GM18526 (cell line): Measurements from ENCODE around the gene INTS15.

ENCODE experiments used
- POLR2A ChIP-seq: IDR thresholded peaks from 3 replicates; pipeline ENCODE4 v1.6.1; 2011; ENCODE audit not compliant: insufficient read length; ENCODE audit errors: extremely low read depth

Gene INTS15

DNA sequence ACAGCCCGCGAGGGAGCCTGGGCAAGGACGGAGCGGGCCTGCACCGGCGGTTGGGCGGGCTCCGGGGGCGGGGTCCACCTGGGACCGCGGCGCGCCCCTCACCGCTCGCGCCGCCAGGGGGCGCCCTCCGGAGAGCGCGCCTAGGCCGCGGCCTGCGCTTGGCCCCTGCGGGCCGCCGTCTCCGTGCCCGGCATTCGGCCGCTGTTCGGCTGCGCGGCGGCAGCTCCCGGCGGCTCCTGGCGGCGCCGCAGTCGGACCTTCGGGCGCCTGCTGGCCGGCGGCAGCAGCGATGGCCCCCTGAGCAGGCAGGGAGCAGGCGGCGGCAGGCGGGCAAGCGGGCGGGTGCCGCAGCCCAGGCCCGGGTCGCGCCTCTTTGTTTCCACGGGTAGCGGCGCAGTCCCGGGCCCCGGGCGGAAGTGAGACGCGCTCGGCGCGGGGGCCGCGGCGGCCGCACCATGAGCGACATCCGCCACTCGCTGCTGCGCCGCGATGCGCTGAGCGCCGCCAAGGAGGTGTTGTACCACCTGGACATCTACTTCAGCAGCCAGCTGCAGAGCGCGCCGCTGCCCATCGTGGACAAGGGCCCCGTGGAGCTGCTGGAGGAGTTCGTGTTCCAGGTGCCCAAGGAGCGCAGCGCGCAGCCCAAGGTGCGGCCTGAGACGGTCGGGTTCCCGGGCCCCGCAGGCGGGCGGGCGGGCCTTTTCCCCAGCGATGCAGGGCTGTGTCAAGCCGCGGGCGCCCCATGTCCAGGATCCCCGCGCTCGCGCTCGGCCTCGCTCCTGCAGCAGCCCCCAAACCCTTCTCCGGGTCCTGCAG lies at the start of gene INTS15:
Gene INTS15 (plus strand): TSS at position 193 of the 816 bp plus-strand sequence. CDS start 263 bp downstream, at position 456.
- TF ChIP-seq POLR2A, result peak; percentile 87

DNA sequence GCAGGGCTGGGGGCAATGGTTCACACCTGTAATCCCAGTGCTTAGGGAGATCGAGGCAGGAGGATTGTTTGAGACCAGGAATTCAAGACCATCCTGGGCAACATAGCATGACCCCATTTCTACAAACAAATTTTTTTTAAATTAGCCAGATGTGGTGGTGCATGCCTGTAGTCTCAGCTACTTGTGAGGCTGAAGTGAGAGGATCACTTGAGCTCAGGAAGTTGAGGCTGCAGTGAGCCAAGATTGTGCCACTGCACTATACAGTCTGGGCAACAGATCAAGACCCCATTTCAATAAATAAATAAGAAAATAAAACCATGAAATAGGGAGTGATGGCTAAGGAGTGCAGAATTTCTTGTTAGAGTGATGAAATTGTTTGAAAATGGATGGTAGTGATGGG lies 47.5 kb upstream of the INTS15 start:
- TF ChIP-seq POLR2A, result no peak

DNA sequence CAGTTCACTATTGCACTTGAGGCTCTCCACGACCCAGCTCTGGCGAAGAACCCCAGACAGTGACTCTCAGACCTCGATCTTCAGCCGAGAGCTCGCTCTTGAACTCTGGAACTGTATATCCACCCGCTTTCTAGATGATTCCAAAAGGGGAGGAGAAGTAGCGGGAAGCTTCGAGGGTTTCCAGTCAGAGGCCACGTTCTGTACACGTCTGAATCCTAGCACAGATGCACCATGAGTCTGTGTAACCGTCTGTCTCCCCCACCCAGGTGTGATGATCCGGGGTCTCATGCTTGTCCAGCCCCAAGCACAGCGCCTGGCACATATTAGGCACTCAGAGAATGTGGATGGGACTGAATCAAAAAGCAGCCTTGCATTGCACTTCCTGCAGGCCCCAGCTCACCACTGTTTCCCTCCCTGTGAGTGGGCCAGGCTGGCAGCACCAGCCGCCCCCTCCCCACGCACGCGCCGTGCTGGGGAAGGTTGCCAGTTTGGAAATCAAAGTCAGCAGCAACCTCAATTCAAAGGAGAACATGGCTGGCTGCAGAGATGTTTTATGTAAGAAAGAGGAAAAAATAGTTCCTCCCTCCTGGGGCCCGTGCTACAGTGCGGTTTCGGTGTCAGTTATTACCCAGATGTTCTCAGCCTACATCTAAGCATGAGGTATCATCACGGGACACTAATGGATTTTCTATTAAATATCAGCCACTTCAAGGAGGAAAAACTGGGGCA lies 44.3 kb upstream of the INTS15 start:
- TF ChIP-seq POLR2A, result no peak

DNA sequence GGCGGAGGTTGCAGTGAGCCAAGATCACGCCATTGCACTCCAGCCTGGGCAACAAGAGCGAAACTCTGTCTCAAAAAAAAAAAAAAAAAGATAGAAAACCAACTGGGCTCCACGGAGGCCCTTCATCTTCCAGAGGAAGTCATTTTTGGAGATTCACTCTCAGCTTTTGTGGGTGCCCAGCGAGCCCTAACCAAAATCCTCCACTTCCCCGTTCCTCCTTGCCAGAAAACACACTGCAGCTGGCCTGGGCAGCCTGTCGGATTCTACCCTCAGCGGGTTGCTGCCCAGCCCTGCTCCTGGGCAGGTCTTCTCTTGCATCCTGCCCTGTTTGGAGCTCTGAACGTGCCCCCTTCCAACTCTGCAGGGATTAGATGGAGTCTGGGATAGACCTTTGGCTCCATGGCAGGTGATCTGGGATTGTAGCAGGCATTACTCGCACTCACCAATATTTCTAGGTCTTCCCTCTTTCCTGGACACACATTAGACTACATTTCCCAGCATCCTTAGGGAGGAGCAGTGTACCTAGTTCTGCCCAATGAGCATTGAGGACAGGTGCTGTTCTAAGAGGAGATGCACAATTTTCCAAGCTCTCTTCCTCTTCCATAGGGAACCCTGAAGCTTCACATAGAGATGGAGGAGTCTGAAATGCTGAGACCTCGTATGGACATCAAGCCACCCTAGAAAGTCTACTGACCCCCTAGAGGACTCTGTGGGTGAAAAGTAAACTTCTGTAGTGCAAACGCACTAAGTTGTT lies 43.1 kb upstream of the INTS15 start:
- TF ChIP-seq POLR2A, result no peak

DNA sequence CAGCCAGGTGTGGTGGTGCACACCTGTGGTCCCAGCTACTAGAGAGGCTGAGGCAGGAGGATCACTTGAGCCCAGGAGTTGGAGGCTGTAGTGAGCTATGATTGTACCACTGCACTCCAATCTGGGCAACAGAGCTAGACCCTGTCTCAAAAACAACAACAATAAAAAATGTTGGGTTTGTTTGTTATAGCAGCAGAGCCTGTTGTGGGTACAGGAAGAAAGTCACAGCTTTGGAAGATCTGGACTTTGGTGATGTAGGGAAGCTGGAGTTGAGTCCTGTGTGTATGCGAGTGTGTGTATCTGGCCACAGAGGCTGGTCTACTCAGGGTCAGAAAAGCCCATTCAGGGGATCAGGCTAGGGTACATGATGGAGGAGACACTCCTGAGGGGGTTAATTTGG lies 42.4 kb upstream of the INTS15 start:
- no peak for TF ChIP-seq POLR2A

DNA sequence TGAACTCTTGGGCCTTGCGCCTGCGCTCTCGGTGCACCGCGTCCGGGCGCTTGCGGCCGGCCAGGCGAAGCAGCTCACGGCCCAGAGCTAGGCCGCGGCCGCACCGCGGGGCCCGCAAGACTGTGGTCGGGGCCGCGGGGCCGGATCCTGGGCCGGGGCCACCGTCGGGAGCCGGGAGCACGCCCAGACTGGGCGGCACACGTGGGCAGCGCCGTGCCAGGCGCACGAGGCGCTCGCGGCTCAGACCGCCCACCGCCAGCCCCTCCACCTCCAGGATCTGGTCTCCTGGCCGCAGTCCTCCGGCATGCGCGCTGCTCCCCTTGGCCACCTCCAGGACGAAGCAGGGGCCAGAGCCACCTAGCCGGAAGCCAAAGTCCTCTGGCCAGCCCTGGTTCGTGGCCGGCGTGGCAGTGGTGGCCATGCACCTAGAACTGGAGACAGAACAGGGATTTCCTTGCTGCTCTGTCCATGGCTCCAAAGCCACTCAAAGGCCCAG lies 38.8 kb upstream of the INTS15 start, which contains the start of gene GRID2IP:
Gene GRID2IP (minus strand): TSS at position 446 of the 496 bp plus-strand sequence. CDS start 25 bp downstream, at position 421.
- no peak for TF ChIP-seq POLR2A

DNA sequence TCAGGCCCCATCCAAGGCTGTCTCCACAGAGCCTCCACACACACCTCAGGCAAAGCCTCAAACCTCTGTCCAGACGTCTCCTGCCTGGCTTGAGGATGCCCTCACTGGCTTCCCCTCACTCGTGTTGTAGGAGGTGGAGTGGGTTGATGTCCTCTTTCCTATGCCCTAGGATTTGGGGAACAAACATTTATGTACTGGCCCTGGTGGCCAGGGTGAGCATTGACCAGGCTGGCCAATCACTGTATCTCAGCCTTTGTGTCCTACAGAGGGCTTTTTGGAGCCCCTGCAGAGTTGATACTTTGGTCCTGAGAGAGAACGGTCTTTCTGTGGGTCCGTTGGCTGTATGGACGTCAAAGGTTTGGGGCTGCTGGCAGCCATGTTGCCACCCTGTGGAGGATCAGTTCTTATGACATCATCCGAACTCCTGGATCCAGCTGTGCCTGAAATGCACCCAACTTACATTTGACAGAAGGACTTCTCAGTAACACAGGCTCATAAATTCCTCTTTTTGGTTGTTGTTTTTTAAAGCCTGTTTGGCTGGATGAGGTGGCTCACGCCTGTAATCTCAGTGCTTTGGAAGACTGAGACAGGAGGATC lies 36.3 kb upstream of the INTS15 start:
- no peak for TF ChIP-seq POLR2A

DNA sequence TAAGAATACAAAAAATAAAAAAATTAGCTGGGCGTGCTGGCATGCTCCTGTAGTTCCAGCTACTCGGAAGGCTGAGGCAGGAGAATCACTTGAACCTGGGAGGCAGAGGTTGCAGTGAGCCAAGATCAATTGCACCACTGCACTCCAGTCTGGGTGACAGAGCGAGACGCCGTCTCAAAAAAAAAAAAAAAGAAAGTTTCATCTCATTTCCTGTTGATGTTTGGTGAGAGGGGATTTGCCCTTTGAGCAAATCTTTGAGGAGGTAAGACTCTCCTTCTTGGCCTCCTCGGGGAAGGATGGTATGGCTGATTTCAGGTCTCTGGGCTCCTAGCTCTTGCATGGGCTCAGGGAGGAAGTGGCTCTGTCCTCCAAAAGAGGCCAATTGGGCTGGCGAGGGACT lies 35.0 kb upstream of the INTS15 start:
- TF ChIP-seq POLR2A, result no peak

DNA sequence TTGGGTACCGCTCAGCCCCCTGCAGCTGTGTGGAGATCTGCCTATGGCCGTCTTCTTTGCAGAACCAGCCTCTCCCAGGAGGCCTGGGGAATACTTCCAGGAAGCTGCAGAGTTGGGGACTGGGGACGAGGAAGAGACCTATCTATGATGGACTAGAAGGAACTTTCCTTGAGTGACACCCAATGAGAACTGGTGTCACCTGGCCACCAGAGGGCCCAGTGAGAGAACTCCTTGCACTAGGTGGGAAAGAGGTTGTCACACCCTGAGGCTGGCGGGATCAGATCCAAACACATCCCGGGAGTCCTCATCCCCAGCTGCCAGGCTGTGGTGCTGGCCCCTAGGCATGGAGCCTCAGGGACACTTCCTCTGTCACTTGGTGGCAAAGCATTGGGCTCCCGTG lies 33.6 kb upstream of the INTS15 start:
- TF ChIP-seq POLR2A, result no peak

DNA sequence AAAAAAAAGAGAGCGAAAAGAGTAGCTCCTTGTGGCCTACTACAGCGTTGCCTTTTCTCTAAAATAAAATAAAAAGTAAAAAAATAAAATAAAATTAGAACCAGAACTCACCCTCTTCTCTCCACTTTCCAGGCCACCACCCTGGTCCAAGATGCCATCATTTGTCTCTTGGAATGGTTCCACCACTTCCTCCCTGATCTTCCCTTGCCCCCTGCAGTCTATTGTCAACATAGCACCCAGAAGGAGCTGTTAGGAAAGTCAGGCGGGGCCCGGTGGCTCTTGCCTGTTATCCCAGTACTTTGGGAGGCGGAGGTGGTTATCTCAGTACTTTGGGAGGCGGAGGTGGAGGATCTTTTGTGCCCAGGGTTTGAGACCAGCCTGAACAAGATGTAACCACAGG lies 31.0 kb upstream of the INTS15 start:
- TF ChIP-seq POLR2A, result no peak

DNA sequence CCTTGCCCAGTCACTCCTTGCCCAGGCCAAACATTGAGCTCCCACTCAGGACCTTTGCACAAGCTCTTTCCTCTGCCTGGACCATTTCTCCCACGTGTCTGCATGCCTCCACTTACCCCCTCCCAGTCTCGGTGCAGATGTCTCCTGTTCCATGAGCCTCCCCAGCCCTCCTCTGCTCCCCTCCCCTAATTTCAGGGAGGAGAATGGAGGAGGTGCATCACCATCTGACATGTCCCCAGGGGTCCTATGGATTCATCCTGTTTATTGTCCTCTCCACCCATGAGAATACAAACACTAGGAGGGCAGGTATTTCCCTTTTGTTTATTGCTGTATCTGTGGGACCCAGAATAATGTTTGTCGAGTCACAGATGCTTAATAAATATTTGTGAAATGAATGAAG lies 29.9 kb upstream of the INTS15 start:
- TF ChIP-seq POLR2A, result no peak

DNA sequence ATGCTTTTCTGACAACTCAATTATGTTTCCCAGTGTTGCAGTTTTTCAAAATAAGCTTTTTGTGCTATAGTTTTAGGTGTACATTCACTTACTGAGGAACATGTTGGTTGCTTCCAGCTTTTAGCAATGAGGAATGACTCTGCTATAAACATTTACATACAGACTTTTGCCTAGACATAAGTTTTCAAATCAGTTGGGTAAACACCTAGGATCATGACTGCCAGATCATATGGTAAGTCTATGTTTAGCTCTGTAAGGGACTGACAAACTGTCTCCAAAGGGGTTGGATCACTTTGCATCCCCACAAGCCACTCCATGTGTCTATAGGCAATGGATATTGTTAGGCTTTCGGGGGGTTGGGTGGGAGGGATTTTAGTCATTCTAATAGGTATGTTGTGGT lies 27.7 kb upstream of the INTS15 start:
- TF ChIP-seq POLR2A, result no peak

DNA sequence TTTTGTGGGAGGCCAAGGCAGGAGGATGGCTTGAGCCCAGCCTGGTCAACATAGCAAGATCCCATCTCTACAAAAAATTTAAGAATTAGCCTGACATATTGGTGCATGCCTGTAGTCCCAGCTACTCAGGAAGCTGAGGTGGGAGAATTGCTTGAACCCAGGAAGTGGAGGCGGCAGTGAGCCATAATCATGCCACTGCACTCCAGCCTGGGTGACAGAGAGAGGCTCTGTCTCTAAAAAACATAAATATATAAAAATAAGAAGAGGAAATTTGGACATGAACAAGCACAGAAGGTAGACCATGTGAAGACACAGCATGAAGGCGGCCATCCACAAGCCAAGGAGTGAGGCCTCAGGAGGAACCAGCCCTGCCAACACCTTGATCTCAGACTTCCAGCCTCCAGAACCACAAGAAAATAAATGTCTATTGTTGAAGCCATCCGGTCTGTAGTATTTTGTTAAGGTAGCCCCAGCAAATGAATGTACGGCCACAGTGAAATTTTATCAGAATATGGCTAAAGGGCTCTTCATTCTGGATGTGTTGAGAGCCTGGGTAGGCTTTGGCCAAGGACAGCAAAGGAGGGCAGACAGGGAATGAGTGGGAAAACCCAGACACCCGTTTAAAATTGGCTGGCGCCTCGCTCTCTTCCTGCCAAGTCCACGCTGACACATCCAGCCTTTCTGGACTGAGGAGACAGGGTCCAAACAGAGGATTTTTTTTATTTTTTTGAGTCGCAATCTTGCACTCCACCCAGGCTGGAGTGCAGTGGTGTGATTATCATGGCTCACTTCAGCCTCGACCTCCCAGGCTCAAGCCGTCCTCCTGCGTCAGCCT lies 25.7 kb upstream of the INTS15 start:
- TF ChIP-seq POLR2A, result no peak

DNA sequence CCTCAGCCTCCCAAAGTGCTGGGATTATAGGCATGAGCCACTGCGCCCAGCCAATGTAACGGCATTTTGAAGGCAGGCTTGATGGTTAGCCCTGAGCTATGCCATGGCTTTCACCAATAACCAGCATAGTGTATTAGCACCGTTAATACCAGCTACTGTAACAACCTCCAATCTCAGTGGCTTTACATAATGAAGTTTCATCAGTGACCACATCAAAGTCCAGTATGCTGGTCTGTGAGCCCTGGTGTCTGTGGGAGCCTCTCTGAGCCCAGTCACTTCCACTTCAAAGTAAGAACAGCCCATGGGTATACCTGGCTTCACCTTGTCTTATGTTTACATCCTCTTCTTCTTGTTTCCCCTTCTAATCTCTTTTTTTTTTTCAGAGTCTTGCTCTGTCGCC lies 24.2 kb upstream of the INTS15 start:
- no peak for TF ChIP-seq POLR2A
